Measurements from ENCODE around the gene SEZ6L.

DNA sequence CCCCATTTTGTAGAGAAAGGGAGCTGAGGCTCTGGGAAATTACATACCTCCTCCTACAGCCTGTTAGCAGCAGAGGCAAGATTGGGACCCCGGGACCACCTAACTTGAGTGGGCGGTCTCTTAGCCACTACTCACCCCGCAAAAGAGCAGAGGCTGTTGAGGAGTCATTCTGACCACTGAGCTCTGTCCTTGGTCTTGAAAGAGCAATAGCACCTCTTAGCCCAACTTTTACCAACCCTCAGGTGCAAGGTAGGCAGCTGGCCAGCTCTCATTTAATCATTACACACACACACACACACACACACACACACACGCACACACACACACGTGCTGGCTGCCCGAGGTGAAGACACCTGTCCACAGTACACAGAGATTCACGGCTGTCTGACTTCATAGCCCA is 144.0 kb downstream of the SEZ6L start:
- TF ChIP-seq, protein P1, sequence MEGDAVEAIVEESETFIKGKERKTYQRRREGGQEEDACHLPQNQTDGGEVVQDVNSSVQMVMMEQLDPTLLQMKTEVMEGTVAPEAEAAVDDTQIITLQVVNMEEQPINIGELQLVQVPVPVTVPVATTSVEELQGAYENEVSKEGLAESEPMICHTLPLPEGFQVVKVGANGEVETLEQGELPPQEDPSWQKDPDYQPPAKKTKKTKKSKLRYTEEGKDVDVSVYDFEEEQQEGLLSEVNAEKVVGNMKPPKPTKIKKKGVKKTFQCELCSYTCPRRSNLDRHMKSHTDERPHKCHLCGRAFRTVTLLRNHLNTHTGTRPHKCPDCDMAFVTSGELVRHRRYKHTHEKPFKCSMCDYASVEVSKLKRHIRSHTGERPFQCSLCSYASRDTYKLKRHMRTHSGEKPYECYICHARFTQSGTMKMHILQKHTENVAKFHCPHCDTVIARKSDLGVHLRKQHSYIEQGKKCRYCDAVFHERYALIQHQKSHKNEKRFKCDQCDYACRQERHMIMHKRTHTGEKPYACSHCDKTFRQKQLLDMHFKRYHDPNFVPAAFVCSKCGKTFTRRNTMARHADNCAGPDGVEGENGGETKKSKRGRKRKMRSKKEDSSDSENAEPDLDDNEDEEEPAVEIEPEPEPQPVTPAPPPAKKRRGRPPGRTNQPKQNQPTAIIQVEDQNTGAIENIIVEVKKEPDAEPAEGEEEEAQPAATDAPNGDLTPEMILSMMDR (conservative IDR thresholded peaks at IDR 0.05 in 1 of 2, IDR thresholded peaks at IDR 0.05 in 1 of 2; ENCODE audit: extremely low read depth in 1 of 2, insufficient read depth in 1 of 2, low read depth in 1 of 2, low read length in 2 of 2): no peak
- TF ChIP-seq EZH2 (IDR thresholded peaks at IDR 0.05; ENCODE audit: borderline replicate concordance, low read length): no peak
